HEK293 (cell line): ENCODE measurements around the gene TNIK.

Experiments
- FEZF1 ChIP-seq: fragments of 450-650 bp; formaldehyde crosslinking; IDR thresholded peaks from 2 replicates; pipeline ENCODE4 v1.5.1; 2016; ENCODE audit warnings: missing biosample characterization, missing genetic modification characterization
- GLI2 ChIP-seq: fragments of 450-650 bp; formaldehyde crosslinking; IDR thresholded peaks from 2 replicates; pipeline ENCODE4; 2017; ENCODE audit warnings: missing biosample characterization, missing genetic modification characterization, low read depth, borderline replicate concordance
- HOXA7 ChIP-seq: sonication (generic); formaldehyde crosslinking; IDR thresholded peaks from 2 replicates; pipeline ENCODE4 v1.8.1; 2022; ENCODE audit warnings: missing genetic modification reagents, borderline replicate concordance
- INSM2 ChIP-seq: fragments of 450-650 bp; formaldehyde crosslinking; IDR thresholded peaks from 2 replicates; pipeline ENCODE4 v1.5.1; 2016; ENCODE audit warnings: missing biosample characterization, missing genetic modification characterization
- KLF16 ChIP-seq: fragments of 450-650 bp; formaldehyde crosslinking; IDR thresholded peaks from 2 replicates; pipeline ENCODE4 v1.5.1; 2017; ENCODE audit warnings: missing biosample characterization, missing genetic modification characterization
- MYNN ChIP-seq: fragments of 450-650 bp; formaldehyde crosslinking; IDR thresholded peaks from 2 replicates; pipeline ENCODE4 v1.5.1; 2016; ENCODE audit warnings: missing biosample characterization, missing genetic modification characterization, borderline replicate concordance
- OSR2 ChIP-seq: fragments of 450-650 bp; formaldehyde crosslinking; IDR thresholded peaks from 2 replicates; pipeline ENCODE4 v1.5.1; 2016; ENCODE audit warnings: missing biosample characterization, missing genetic modification characterization
- PRDM1 ChIP-seq: fragments of 450-650 bp; formaldehyde crosslinking; IDR thresholded peaks from 2 replicates; pipeline ENCODE4; 2016; ENCODE audit warnings: missing biosample characterization, missing genetic modification characterization
- SCRT1 ChIP-seq: fragments of 450-650 bp; formaldehyde crosslinking; IDR thresholded peaks from 2 replicates; pipeline ENCODE4 v1.5.1; 2016; ENCODE audit warnings: missing biosample characterization, missing genetic modification characterization, borderline replicate concordance
- SP7 ChIP-seq: fragments of 450-650 bp; formaldehyde crosslinking; IDR thresholded peaks from 2 replicates; pipeline ENCODE4 v1.5.1; 2016; ENCODE audit warnings: missing biosample characterization, missing genetic modification characterization
- TCF7L2 ChIP-seq: IDR thresholded peaks from 2 replicates; pipeline ENCODE4 v1.6.1; 2011; ENCODE audit warnings: low read depth, mild to moderate bottlenecking, inconsistent platforms, low read length, moderate library complexity, borderline replicate concordance
- WT1 ChIP-seq: fragments of 450-650 bp; formaldehyde crosslinking; IDR thresholded peaks from 2 replicates; pipeline ENCODE4 v1.5.1; 2016; ENCODE audit warnings: missing biosample characterization, missing genetic modification characterization
- ZBTB10 ChIP-seq: fragments of 450-650 bp; formaldehyde crosslinking; IDR thresholded peaks from 2 replicates; pipeline ENCODE4 v1.5.1; 2016; ENCODE audit warnings: missing biosample characterization, missing genetic modification characterization
- ZEB2 ChIP-seq: fragments of 450-650 bp; formaldehyde crosslinking; IDR thresholded peaks from 2 replicates; pipeline ENCODE4 v1.5.1; 2016; ENCODE audit warnings: missing biosample characterization, missing genetic modification characterization
- ZFP37 ChIP-seq: fragments of 450-650 bp; formaldehyde crosslinking; IDR thresholded peaks from 2 replicates; pipeline ENCODE4 v1.5.1; 2016; ENCODE audit warnings: missing biosample characterization, missing genetic modification characterization
- ZIC2 ChIP-seq: fragments of 450-650 bp; formaldehyde crosslinking; IDR thresholded peaks from 2 replicates; pipeline ENCODE4 v1.5.1; 2016; ENCODE audit warnings: missing biosample characterization, missing genetic modification characterization
- ZNF112 ChIP-seq: fragments of 450-650 bp; formaldehyde crosslinking; IDR thresholded peaks from 2 replicates; pipeline ENCODE4 v1.5.0; 2017; ENCODE audit warnings: missing biosample characterization, missing genetic modification characterization
- ZNF146 ChIP-seq: fragments of 450-650 bp; formaldehyde crosslinking; IDR thresholded peaks from 2 replicates; pipeline ENCODE4 v1.5.1; 2016; ENCODE audit warnings: missing biosample characterization, missing genetic modification characterization
- ZNF157 ChIP-seq: fragments of 450-650 bp; formaldehyde crosslinking; IDR thresholded peaks from 2 replicates; pipeline ENCODE4 v1.5.1; 2016; ENCODE audit warnings: missing biosample characterization, missing genetic modification characterization
- ZNF202 ChIP-seq: fragments of 450-650 bp; formaldehyde crosslinking; IDR thresholded peaks from 2 replicates; pipeline ENCODE4 v1.5.1; 2016; ENCODE audit warnings: missing biosample characterization, missing genetic modification characterization, borderline replicate concordance
- ZNF214 ChIP-seq: fragments of 450-650 bp; formaldehyde crosslinking; IDR thresholded peaks from 2 replicates; pipeline ENCODE4 v1.5.1; 2017; ENCODE audit warnings: missing biosample characterization, mild to moderate bottlenecking, missing genetic modification characterization, borderline replicate concordance
- ZNF280C ChIP-seq: fragments of 450-650 bp; formaldehyde crosslinking; IDR thresholded peaks from 2 replicates; pipeline ENCODE4 v1.5.1; 2016; ENCODE audit warnings: missing biosample characterization, missing genetic modification characterization
- ZNF433 ChIP-seq: fragments of 450-650 bp; formaldehyde crosslinking; IDR thresholded peaks from 2 replicates; pipeline ENCODE4 v1.5.1; 2016; ENCODE audit warnings: missing biosample characterization, missing genetic modification characterization, low read depth
- ZNF548 ChIP-seq: fragments of 450-650 bp; formaldehyde crosslinking; IDR thresholded peaks from 2 replicates; pipeline ENCODE4 v1.5.1; 2016; ENCODE audit warnings: missing biosample characterization, missing genetic modification characterization
- ZNF571 ChIP-seq: fragments of 450-650 bp; formaldehyde crosslinking; IDR thresholded peaks from 2 replicates; pipeline ENCODE4 v1.5.0; 2017; ENCODE audit warnings: missing biosample characterization, missing genetic modification characterization
- ZNF610 ChIP-seq: fragments of 450-650 bp; formaldehyde crosslinking; IDR thresholded peaks from 2 replicates; pipeline ENCODE4 v1.5.1; 2016; ENCODE audit warnings: missing biosample characterization, missing genetic modification characterization, borderline replicate concordance
- ZNF707 ChIP-seq: fragments of 450-650 bp; formaldehyde crosslinking; IDR thresholded peaks from 2 replicates; pipeline ENCODE4 v1.5.1; 2016; ENCODE audit warnings: missing biosample characterization, missing genetic modification characterization
- ZNF791 ChIP-seq: fragments of 450-650 bp; formaldehyde crosslinking; IDR thresholded peaks from 2 replicates; pipeline ENCODE4 v1.5.1; 2016; ENCODE audit warnings: missing biosample characterization, missing genetic modification characterization
- ZNF837 ChIP-seq: fragments of 450-650 bp; formaldehyde crosslinking; IDR thresholded peaks from 2 replicates; pipeline ENCODE4 v1.5.1; 2016; ENCODE audit warnings: missing biosample characterization, missing genetic modification characterization
- ZSCAN5A ChIP-seq: fragments of 450-650 bp; formaldehyde crosslinking; IDR thresholded peaks from 2 replicates; pipeline ENCODE4 v1.5.1; 2016; ENCODE audit warnings: missing biosample characterization, missing genetic modification characterization
- TF ChIP-seq, protein P1 (sequence below): fragments of 450-650 bp; formaldehyde crosslinking; IDR thresholded peaks from 2 replicates; pipeline ENCODE4 v1.5.1; 2016; ENCODE audit warnings: missing biosample characterization, missing genetic modification characterization
- TF ChIP-seq, protein P2 (sequence below): fragments of 450-650 bp; formaldehyde crosslinking; IDR thresholded peaks from 2 replicates; pipeline ENCODE4; 2016; ENCODE audit warnings: missing biosample characterization, missing genetic modification characterization

The TNIK gene

GRCh38 chr3:171228240-171228639, 232.0 kb downstream of the TNIK start (continued):
- TF ChIP-seq ZNF548 (no peak), SP7 (no peak), ZNF146 (tag by site-specific recombination) (no peak), ZBTB10 (tag by site-specific recombination) (no peak), TCF7L2 (no peak), ZNF433 (tag by site-specific recombination) (no peak), HOXA7 (CRISPR knock-in tag) (no peak), ZNF571 (tag by site-specific recombination) (no peak), ZNF112 (tag by site-specific recombination) (no peak), ZIC2 (tag by site-specific recombination) (peak; percentile 44), ZNF157 (tag by site-specific recombination) (no peak), ZNF791 (no peak), WT1 (peak; percentile 67), OSR2 (tag by site-specific recombination) (0 out of 2 replicates have a peak, but pooled peaks have one; percentile 33), SCRT1 (no peak), ZNF202 (tag by site-specific recombination) (no peak), ZNF707 (tag by site-specific recombination) (no peak), GLI2 (tag by site-specific recombination) (0 out of 2 replicates have a peak, but pooled peaks have one; percentile 20), ZNF214 (tag by site-specific recombination) (no peak), ZEB2 (tag by site-specific recombination) (peak; percentile 64), KLF16 (no peak), ZNF280C (no peak), ZNF837 (tag by site-specific recombination) (no peak), PRDM1 (tag by site-specific recombination) (no peak), MYNN (no peak), ZNF610 (tag by site-specific recombination) (0 out of 2 replicates have a peak, but pooled peaks have one; percentile 43), INSM2 (tag by site-specific recombination) (no peak), ZFP37 (tag by site-specific recombination) (no peak), ZSCAN5A (tag by site-specific recombination) (no peak), FEZF1 (tag by site-specific recombination) (peak; percentile 69)
- TF ChIP-seq, protein P1, sequence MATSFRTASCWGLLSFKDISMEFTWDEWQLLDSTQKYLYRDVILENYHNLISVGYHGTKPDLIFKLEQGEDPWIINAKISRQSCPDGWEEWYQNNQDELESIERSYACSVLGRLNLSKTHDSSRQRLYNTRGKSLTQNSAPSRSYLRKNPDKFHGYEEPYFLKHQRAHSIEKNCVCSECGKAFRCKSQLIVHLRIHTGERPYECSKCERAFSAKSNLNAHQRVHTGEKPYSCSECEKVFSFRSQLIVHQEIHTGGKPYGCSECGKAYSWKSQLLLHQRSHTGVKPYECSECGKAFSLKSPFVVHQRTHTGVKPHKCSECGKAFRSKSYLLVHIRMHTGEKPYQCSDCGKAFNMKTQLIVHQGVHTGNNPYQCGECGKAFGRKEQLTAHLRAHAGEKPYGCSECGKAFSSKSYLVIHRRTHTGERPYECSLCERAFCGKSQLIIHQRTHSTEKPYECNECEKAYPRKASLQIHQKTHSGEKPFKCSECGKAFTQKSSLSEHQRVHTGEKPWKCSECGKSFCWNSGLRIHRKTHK (tag by site-specific recombination), result no peak
- TF ChIP-seq, protein P2, sequence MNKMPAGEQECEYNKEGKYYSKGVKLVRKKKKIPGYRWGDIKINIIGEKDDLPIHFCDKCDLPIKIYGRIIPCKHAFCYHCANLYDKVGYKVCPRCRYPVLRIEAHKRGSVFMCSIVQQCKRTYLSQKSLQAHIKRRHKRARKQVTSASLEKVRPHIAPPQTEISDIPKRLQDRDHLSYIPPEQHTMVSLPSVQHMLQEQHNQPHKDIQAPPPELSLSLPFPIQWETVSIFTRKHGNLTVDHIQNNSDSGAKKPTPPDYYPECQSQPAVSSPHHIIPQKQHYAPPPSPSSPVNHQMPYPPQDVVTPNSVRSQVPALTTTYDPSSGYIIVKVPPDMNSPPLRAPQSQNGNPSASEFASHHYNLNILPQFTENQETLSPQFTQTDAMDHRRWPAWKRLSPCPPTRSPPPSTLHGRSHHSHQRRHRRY (tag by site-specific recombination), result no peak
